PFSK-1 (cell line): Measurements from ENCODE around the gene CACNG1.

Experiments
- POLR2AphosphoS5 ChIP-seq: IDR thresholded peaks from 2 replicates; pipeline ENCODE4 v1.6.1; 2012; ENCODE audit warnings: low read depth, mild to moderate bottlenecking, control low read depth, low read length, moderate library complexity
- TAF1 ChIP-seq: IDR thresholded peaks from 2 replicates; pipeline ENCODE4 v1.6.1; 2012; ENCODE audit warnings: low read length, control low read depth, borderline replicate concordance; ENCODE audit not compliant: insufficient read depth

- no peak for TF ChIP-seq POLR2AphosphoS5
- TF ChIP-seq TAF1, result no peak
Observed at GRCh38 chr17:67088639-67089038, 44.3 kb downstream of the CACNG1 start.
